Measurements from ENCODE around the gene IMPDH1.
A peak's percentile ranks its signal among the peaks of the same experiment; 100 is the strongest.

The IMPDH1 gene

GRCh38 chr7:128379900-128380479 lies 29.8 kb downstream of the IMPDH1 start:
- Histone ChIP-seq H3K4me2 (no peak overlapping the region), H3K9ac (no peak overlapping the region)

GRCh38 chr7:128378637-128379036 lies 31.1 kb downstream of the IMPDH1 start:
- Histone ChIP-seq H3K4me2 (peak overlapping the region in 4 of 11 experiments; percentile 5 to 36 (median 22); a peak in 3 of 22 replicates), H3K9me3 (replicated peaks in 1 of 11) (no peaks in the 10 kb centered on the region), H3K27me3 (no peaks in the 10 kb centered on the region), H3K36me3 (no peaks in the 10 kb centered on the region), H3K27ac (peak overlapping the region in 2 of 11 experiments; percentile 3 to 46; a peak in 1 of 22 replicates), H3K9ac (peak overlapping the region in 4 of 11 experiments; percentile 9 to 19 (median 16); a peak in 1 of 22 replicates), H3K4me3 (no peak overlapping the region), H3K4me1 (peaks cover 0 to 24% (median 5%) of the 10 kb centered on the region in 10 experiments; a peak in 9 of 20 replicates), H4K20me1 (no peaks in the 10 kb centered on the region)
- TF ChIP-seq Cebpa-rat (IDR thresholded peaks at IDR 0.05) = no peak

More at GRCh38 chr7:128379900-128380479, 29.8 kb downstream of the IMPDH1 start:
- H4K20me1 ChIP-seq = no peaks in the 10 kb centered on the region
- peaks cover 7 to 34% (median 13%) of the 10 kb centered on the region in 10 experiments; a peak in 17 of 20 replicates for H3K4me1 ChIP-seq
- no peaks in the 10 kb centered on the region for H3K27me3 ChIP-seq
- no peak overlapping the region for H3K27ac ChIP-seq
- no peaks in the 10 kb centered on the region for H3K9me3 ChIP-seq (replicated peaks in 1 of 11)
- H3K4me3 ChIP-seq = no peak overlapping the region
- no peaks in the 10 kb centered on the region for H3K36me3 ChIP-seq
- TF ChIP-seq Cebpa-rat (IDR thresholded peaks at IDR 0.05) = no peak

GRCh38 chr7:128376077-128376476 lies 33.7 kb downstream of the IMPDH1 start:
- no peak for TF ChIP-seq Cebpa-rat (IDR thresholded peaks at IDR 0.05)
- H3K9ac ChIP-seq = no peak overlapping the region
- no peak overlapping the region for H3K4me2 ChIP-seq
- no peak overlapping the region for H3K4me3 ChIP-seq
- no peak overlapping the region for H3K27ac ChIP-seq
- no peaks in the 10 kb centered on the region for H3K27me3 ChIP-seq
- no peaks in the 10 kb centered on the region for H3K9me3 ChIP-seq (replicated peaks in 1 of 11)
- H4K20me1 ChIP-seq = no peaks in the 10 kb centered on the region
- no peaks in the 10 kb centered on the region for H3K36me3 ChIP-seq
- H3K4me1 ChIP-seq = peaks cover 0 to 14% (median 2%) of the 10 kb centered on the region in 10 experiments; a peak in 9 of 20 replicates

GRCh38 chr7:128374041-128374440 lies 35.7 kb downstream of the IMPDH1 start:
- H3K9me3 ChIP-seq (replicated peaks in 1 of 11) = no peaks in the 10 kb centered on the region
- H3K4me1 ChIP-seq = peaks cover 0 to 7% (median 1%) of the 10 kb centered on the region in 10 experiments; a peak in 5 of 20 replicates
- TF ChIP-seq Cebpa-rat (IDR thresholded peaks at IDR 0.05) = no peak
- H3K9ac ChIP-seq = no peak overlapping the region
- no peak overlapping the region for H3K4me2 ChIP-seq
- H3K36me3 ChIP-seq = no peaks in the 10 kb centered on the region
- H4K20me1 ChIP-seq = no peaks in the 10 kb centered on the region
- H3K4me3 ChIP-seq = no peak overlapping the region
- H3K27ac ChIP-seq = no peak overlapping the region
- H3K27me3 ChIP-seq = no peaks in the 10 kb centered on the region

GRCh38 chr7:128373606-128374005 lies 36.2 kb downstream of the IMPDH1 start:
- no peak for TF ChIP-seq Cebpa-rat (IDR thresholded peaks at IDR 0.05)
- no peak overlapping the region for H3K27ac ChIP-seq
- H3K36me3 ChIP-seq = no peaks in the 10 kb centered on the region
- H3K27me3 ChIP-seq = no peaks in the 10 kb centered on the region
- H3K4me1 ChIP-seq = peaks cover 0 to 2% (median under 1%) of the 10 kb centered on the region in 10 experiments; a peak in 4 of 20 replicates
- no peak overlapping the region for H3K4me3 ChIP-seq
- no peak overlapping the region for H3K4me2 ChIP-seq
- H3K9me3 ChIP-seq (replicated peaks in 1 of 11) = no peaks in the 10 kb centered on the region
- no peaks in the 10 kb centered on the region for H4K20me1 ChIP-seq
- no peak overlapping the region for H3K9ac ChIP-seq

- Histone ChIP-seq H3K36me3 (no peaks in the 10 kb centered on the region), H3K4me2 (no peak overlapping the region), H3K27me3 (no peaks in the 10 kb centered on the region), H3K9me3 (replicated peaks in 1 of 11) (no peaks in the 10 kb centered on the region), H4K20me1 (no peaks in the 10 kb centered on the region), H3K27ac (no peak overlapping the region), H3K4me3 (no peak overlapping the region), H3K4me1 (peaks cover 0 to 5% (median 0%) of the 10 kb centered on the region in 10 experiments; a peak in 1 of 20 replicates), H3K9ac (no peak overlapping the region)
- no peak for TF ChIP-seq Cebpa-rat (IDR thresholded peaks at IDR 0.05)
Observed at GRCh38 chr7:128370491-128370890, 39.3 kb downstream of the IMPDH1 start.

GRCh38 chr7:128366986-128367385 lies 42.8 kb downstream of the IMPDH1 start:
- no peak for TF ChIP-seq Cebpa-rat (IDR thresholded peaks at IDR 0.05)
- no peak overlapping the region for H3K4me2 ChIP-seq
- no peak overlapping the region for H3K9ac ChIP-seq
- H3K27me3 ChIP-seq = peaks cover 15 to 26% (median 19%) of the 10 kb centered on the region in 11 experiments
- peaks cover 0 to 12% (median 3%) of the 10 kb centered on the region in 10 experiments; a peak in 10 of 20 replicates for H3K4me1 ChIP-seq
- no peaks in the 10 kb centered on the region for H4K20me1 ChIP-seq
- no peak overlapping the region for H3K27ac ChIP-seq
- no peaks in the 10 kb centered on the region for H3K9me3 ChIP-seq (replicated peaks in 1 of 11)
- H3K4me3 ChIP-seq = no peak overlapping the region
- H3K36me3 ChIP-seq = no peaks in the 10 kb centered on the region

- TF ChIP-seq Cebpa-rat (IDR thresholded peaks at IDR 0.05) = no peak
- H4K20me1 ChIP-seq = no peaks in the 10 kb centered on the region
- no peak overlapping the region for H3K9ac ChIP-seq
- no peak overlapping the region for H3K4me2 ChIP-seq
- peaks cover 0 to 15% (median 7%) of the 10 kb centered on the region in 10 experiments; a peak in 11 of 20 replicates for H3K4me1 ChIP-seq
- no peak overlapping the region for H3K27ac ChIP-seq
- H3K4me3 ChIP-seq = no peak overlapping the region
- H3K36me3 ChIP-seq = no peaks in the 10 kb centered on the region
- H3K27me3 ChIP-seq = peaks cover 22 to 32% (median 26%) of the 10 kb centered on the region in 11 experiments
- H3K9me3 ChIP-seq (replicated peaks in 1 of 11) = no peaks in the 10 kb centered on the region
Observed at GRCh38 chr7:128366300-128366699, 43.5 kb downstream of the IMPDH1 start.

- TF ChIP-seq Cebpa-rat (IDR thresholded peaks at IDR 0.05) = no peak
- no peaks in the 10 kb centered on the region for H4K20me1 ChIP-seq
- no peak overlapping the region for H3K9ac ChIP-seq
- peaks cover 7 to 20% (median 12%) of the 10 kb centered on the region in 10 experiments; a peak in 19 of 20 replicates for H3K4me1 ChIP-seq
- no peak overlapping the region for H3K4me2 ChIP-seq
- H3K27ac ChIP-seq = no peak overlapping the region
- H3K4me3 ChIP-seq = no peak overlapping the region
- H3K36me3 ChIP-seq = no peaks in the 10 kb centered on the region
- H3K9me3 ChIP-seq (replicated peaks in 1 of 11) = no peaks in the 10 kb centered on the region
- peaks cover 30 to 41% (median 34%) of the 10 kb centered on the region in 11 experiments for H3K27me3 ChIP-seq
Observed at GRCh38 chr7:128365432-128365831, 44.4 kb downstream of the IMPDH1 start.
